Right lobe of liver (tissue), 6 donors: ENCODE data around the gene SLC25A17. TPM values are rescaled to one million over a fixed set of nuclear protein-coding genes. Genes with fewer than 3 reads are reported as not detected.

Experiments used
- ATAC-seq, 4 donors: fragments of 200-7000 bp; cut with Tn5 transposase; one replicate each; pipeline ENCODE4 v1.9.1; 2020; ENCODE audit warnings: mild to moderate bottlenecking in 4 of 4, moderate library complexity in 4 of 4
- DNase-seq, 3 donors: peaks; one replicate each; pipeline ENCODE4 v3.0.0-alpha.2; 2020
- H3K27ac ChIP-seq, 3 donors: fragments of 200-600 bp; one replicate each; pipeline ENCODE4 v1.8.0; 2022
- H3K27me3 ChIP-seq, 2 donors: fragments of 200-600 bp; one replicate each; pipeline ENCODE4 v1.8.0; 2022
- H3K36me3 ChIP-seq, 4 donors: fragments of 200-600 bp; sonication (generic) in 1 of 4; one replicate each; pipeline versions ENCODE4 v1.5.1 to v1.8.0; 2017 to 2022; ENCODE audit warnings: control low read depth in 1 of 4
- H3K4me1 ChIP-seq, 4 donors: fragments of 200-600 bp; sonication (generic) in 1 of 4; one replicate each; pipeline versions ENCODE4 v1.5.1 to v1.8.0; 2017 to 2022; ENCODE audit warnings: control low read depth in 1 of 4
- H3K4me3 ChIP-seq, 3 donors: fragments of 200-600 bp; one replicate each; pipeline ENCODE4 v1.8.0; 2022
- H3K9me3 ChIP-seq, 4 donors: fragments of 200-600 bp; sonication (generic) in 1 of 4; one replicate each; pipeline versions ENCODE4 v1.5.1 to v1.8.0; 2017 to 2022; ENCODE audit warnings: control low read depth in 1 of 4
- CTCF ChIP-seq, 4 donors: fragments of 200-600 bp in 3 of 4; fragments of 450-650 bp in 1 of 4; IDR thresholded peaks; one replicate each; pipeline versions ENCODE4 v1.5.1 to v1.8.0; 2016 to 2022; ENCODE audit warnings: antibody characterized with exemption in 4 of 4, mild to moderate bottlenecking in 2 of 4
- POLR2A ChIP-seq: fragments of 450-650 bp; IDR thresholded peaks from one replicate; pipeline ENCODE4 v1.6.1; 2017; ENCODE audit warnings: antibody characterized with exemption, mild to moderate bottlenecking
- WGBS: methylation state at CpG from one replicate; pipeline ENCODE4 v1.1.6; 2018; ENCODE audit warnings: low coverage, low lambda C conversion rate; ENCODE audit not compliant: insufficient coverage; ENCODE audit errors: missing lambda C conversion rate; 5-methylcytosine and 5-hydroxymethylcytosine counted together
- intact Hi-C, 2 donors: fragments of 100-400 bp; cut with DNase I; formaldehyde crosslinking; loops; one replicate each; pipeline versions ENCODE4 v1.11.2 to v1.14.1; 2022
- total RNA-seq, 6 experiments: library from RNA; depleted of rRNA in 2 of 6; stranded (reverse); fragments of >200 nt in 2 of 6; fragmentation: NEBNext Ultra II Directional in 3 of 6; extraction: Animal tissue kit (Norgen Biotek cat#: 25700) in 3 of 6; gene quantifications; one replicate each; pipeline versions ENCODE4 v1.1.0 to v1.2.4, GENCODE V29; 2016 to 2023
- donor health status: DM: no; HTN: yes; CAD: no.
- donor health status: DM: no; HTN: no; CAD: no.
- donor health status: DM: no; HTN: no; CAD: no.
- donor health status: DM: no; HTN: yes; CAD: no.
- donor health status: DM: no; HTN: yes; CAD: no.

Gene SLC25A17
- total RNA-seq, 6 experiments from 2014 or later, result 10.9 to 15.5 (median 13.0) TPM

DNA sequence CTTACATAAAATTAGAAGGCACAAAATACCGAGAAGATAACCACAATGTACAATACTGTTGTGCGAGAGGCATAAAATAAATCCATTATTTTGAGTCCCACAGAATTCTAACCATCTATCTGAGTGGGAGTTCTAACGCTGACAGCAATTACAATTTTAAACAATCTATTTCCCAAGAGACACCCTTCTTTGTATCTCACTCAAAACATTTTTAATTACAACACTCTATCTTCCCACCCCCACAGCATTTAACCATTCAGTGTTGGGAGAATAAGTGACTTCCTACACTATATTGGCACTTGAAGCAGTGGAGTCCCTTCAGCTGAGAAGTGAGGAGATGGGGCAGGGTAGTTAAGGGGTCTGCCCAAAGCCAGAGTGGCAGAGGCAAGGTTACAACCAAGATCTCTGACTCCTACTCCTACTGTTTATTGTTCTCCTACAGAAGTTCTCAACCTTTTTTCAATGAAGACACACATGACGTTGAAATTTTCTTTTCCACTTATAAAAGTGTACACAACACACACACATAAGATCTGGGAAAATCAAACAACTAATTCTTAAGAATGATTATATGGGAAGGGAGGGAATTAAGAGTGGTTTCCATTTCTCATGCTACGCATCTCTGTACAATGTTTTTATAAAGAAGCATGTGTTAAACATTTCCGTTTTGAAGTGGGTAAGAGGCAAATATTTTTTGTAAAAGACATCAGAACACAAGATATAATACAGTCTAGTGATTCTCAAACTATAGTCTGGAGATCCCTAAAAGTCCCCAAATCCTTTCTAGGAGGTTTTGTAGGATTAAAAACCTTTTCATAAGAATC is 10.9 kb downstream of the SLC25A17 start:
- Histone ChIP-seq H3K27ac (no peak overlapping the region), H3K27me3 (no peaks in the 10 kb centered on the region), H3K9me3 (no peaks in the 10 kb centered on the region), H3K4me3 (no peak overlapping the region), H3K4me1 (no peaks in the 10 kb centered on the region), H3K36me3 (no peaks in the 10 kb centered on the region)
- intact Hi-C loops, result no loop called here
- no peak for TF ChIP-seq POLR2A
- TF ChIP-seq CTCF (IDR thresholded peaks at IDR 0.05), result no peak
- WGBS, result 56% methylated on average over 6 of the region's 6 CpGs
- no peak for ATAC-seq
- DNase-seq, result no peak

- intact Hi-C loops, result no loop called here
- ATAC-seq (no peak), DNase-seq (no peak)
- H3K36me3 ChIP-seq, result no peaks in the 10 kb centered on the region
- H3K27me3 ChIP-seq, result no peaks in the 10 kb centered on the region
- no peaks in the 10 kb centered on the region for H3K9me3 ChIP-seq
- WGBS, result 88% methylated on average over 3 of the region's 3 CpGs
- no peak for TF ChIP-seq POLR2A
- TF ChIP-seq CTCF (IDR thresholded peaks at IDR 0.05), result no peak
- H3K4me3 ChIP-seq, result no peak overlapping the region
- no peak overlapping the region for H3K27ac ChIP-seq
- H3K4me1 ChIP-seq, result no peaks in the 10 kb centered on the region
These were observed 12.4 kb downstream of the SLC25A17 start for GRCh38 chr22:40806711-40807110.

DNA sequence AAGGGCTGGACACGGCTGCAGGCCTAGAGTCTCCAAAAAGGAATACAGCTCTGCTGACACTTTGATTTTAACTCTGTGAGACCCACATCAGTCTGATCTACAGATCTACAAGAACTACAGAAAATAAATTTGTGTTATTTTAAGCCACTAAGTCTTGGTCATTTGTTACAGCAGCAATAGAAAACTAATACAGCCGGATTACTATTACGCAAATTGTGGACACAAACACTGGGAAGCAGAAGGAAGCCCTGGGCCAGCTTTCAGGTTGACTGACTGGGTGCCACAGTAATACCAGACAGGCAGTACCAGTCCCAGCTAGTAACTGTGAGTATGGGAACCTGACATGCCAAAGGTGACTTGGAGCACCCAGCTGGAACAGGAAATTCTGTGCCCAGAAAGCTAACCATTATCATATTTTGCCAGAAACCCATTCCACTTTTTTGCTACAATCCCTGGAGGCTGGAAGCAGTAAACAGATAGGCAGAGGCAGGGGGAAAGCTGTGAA is 13.4 kb downstream of the SLC25A17 start:
- ATAC-seq, result no peak
- Histone ChIP-seq H3K36me3 (no peaks in the 10 kb centered on the region), H3K27me3 (no peaks in the 10 kb centered on the region), H3K4me3 (no peak overlapping the region), H3K4me1 (no peaks in the 10 kb centered on the region), H3K9me3 (no peaks in the 10 kb centered on the region), H3K27ac (no peak overlapping the region)
- intact Hi-C loops, result no loop called here
- 94% methylated on average over 3 of the region's 3 CpGs for WGBS
- no peak for DNase-seq
- TF ChIP-seq CTCF (IDR thresholded peaks at IDR 0.05) (no peak), POLR2A (no peak)

DNA sequence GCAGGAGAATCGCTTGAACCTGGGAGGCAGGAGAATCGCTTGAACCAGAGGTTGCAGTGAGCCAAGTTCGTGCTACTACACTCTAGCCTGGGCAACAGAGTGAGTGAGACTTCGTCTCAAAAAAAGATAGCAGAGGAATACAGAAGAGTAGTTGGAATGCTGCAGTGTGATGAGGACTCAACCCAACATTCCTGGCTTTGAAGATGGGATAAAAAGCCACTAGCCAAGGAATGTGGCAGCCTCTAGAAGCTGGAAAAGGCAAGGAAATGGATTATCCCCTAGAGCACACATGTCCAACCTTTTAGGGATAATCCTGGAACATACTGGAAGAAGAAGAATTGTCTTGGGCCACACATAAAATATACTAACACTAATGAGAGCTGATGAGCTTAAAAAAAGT is 13.9 kb downstream of the SLC25A17 start:
- DNase-seq, result no peak
- ATAC-seq, result no peak
- WGBS, result 95% methylated on average over 4 of the region's 4 CpGs
- H3K36me3 ChIP-seq, result no peaks in the 10 kb centered on the region
- H3K9me3 ChIP-seq, result no peaks in the 10 kb centered on the region
- intact Hi-C loops, result no loop called here
- H3K4me1 ChIP-seq, result no peaks in the 10 kb centered on the region
- H3K27ac ChIP-seq, result no peak overlapping the region
- TF ChIP-seq POLR2A (no peak), CTCF (IDR thresholded peaks at IDR 0.05) (no peak)
- H3K27me3 ChIP-seq, result no peaks in the 10 kb centered on the region
- no peak overlapping the region for H3K4me3 ChIP-seq
